ENCODE data around the gene C2CD3.

- TF ChIP-seq CTCF (IDR thresholded peaks at IDR 0.05; ENCODE audit: insufficient read depth, low read length) (no peak), GABPA (IDR thresholded peaks at IDR 0.05; ENCODE audit: low read depth) (no peak), REST (IDR thresholded peaks at IDR 0.05; ENCODE audit: insufficient replicate concordance, low read depth) (no peak)
Observed at GRCh38 chr11:74037309-74037708, 133.5 kb downstream of the C2CD3 start.

All from HL-60 (cell line).